ENCODE results near the gene MB. TPM values are rescaled to one million over a fixed set of nuclear protein-coding genes. Genes with fewer than 3 reads are reported as not detected.

The MB gene
- total RNA-seq, 2 donors from 2014 or later, result 1.3 TPM; not detected in 1

DNA sequence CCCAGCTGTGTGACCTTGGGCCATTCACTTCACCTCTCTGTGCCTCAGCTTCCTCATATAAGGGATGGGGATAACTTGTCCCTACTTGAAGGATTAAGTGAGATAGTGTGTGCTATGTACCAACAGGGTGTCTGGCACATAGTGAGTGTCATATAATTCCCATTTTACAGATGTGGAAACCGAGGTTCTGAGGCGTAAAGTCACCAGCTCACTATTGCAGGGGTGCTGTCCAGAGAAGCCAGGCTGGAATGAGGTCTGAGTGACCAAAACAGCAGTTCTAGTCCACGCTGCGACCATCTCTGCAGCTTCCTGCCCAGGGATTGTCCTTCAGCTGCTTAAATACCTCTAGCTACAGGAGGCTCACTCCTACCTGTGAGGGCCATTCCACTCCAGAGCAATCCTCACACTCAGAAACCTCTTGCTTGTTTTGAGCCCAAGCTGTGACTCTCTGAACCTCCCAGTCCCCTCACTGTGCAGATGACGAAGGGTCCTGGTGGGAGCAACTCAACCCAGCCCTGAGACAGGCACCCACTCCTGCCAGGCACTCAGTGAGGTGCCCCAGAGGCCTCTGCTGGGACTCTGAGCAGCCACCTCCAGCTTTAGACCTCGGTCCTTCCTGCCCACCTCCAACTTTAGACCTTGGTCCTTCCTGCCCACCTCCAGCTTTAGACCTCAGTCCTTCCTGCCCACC lies 5.8 kb downstream of the MB start:
- H3K9me3 ChIP-seq, result no peaks in the 10 kb centered on the region
- H3K36me3 ChIP-seq (replicated peaks in 1 of 2; ENCODE audit: insufficient read depth in 1 of 2, low read depth in 2 of 2), result no peaks in the 10 kb centered on the region
- H3K4me3 ChIP-seq, result no peak overlapping the region
- TF ChIP-seq, protein P1, sequence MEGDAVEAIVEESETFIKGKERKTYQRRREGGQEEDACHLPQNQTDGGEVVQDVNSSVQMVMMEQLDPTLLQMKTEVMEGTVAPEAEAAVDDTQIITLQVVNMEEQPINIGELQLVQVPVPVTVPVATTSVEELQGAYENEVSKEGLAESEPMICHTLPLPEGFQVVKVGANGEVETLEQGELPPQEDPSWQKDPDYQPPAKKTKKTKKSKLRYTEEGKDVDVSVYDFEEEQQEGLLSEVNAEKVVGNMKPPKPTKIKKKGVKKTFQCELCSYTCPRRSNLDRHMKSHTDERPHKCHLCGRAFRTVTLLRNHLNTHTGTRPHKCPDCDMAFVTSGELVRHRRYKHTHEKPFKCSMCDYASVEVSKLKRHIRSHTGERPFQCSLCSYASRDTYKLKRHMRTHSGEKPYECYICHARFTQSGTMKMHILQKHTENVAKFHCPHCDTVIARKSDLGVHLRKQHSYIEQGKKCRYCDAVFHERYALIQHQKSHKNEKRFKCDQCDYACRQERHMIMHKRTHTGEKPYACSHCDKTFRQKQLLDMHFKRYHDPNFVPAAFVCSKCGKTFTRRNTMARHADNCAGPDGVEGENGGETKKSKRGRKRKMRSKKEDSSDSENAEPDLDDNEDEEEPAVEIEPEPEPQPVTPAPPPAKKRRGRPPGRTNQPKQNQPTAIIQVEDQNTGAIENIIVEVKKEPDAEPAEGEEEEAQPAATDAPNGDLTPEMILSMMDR (IDR thresholded peaks at IDR 0.05), result no peak
- TF ChIP-seq POLR2A (IDR thresholded peaks at IDR 0.05), result no peak
- no peaks in the 10 kb centered on the region for H3K27me3 ChIP-seq
- H3K27ac ChIP-seq, result no peak overlapping the region
- ATAC-seq (no peak), DNase-seq (no peak)
- WGBS, 2 donors, result 78 to 83% methylated on average over 5 to 6 of the region's 6 CpGs
- intact Hi-C loops (cut with DNase I), result no loop called here
- H3K4me1 ChIP-seq, result peaks cover 1% of the 10 kb centered on the region

DNA sequence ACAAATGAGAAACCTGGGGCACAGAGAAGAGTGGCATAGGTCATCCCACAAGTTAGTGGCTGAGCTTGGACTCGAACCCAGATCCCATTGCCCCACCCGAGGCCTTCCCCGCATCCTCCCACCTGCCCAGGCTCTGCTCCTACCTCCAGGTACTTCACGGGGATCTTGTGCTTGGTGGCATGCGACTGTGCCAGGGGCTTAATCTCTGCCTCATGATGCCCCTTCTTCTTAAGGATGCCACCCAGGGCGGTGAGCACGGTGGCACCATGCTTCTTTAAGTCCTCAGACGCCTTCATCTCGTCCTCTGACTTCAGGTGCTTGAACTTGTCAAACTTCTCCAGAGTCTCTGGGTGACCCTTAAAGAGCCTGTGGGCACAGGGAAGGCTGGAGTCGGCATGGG lies 6.4 kb downstream of the MB start:
- TF ChIP-seq, protein P1 (IDR thresholded peaks at IDR 0.05), result no peak
- TF ChIP-seq POLR2A (IDR thresholded peaks at IDR 0.05), result no peak
- H3K36me3 ChIP-seq (replicated peaks in 1 of 2; ENCODE audit: insufficient read depth in 1 of 2, low read depth in 2 of 2), result no peaks in the 10 kb centered on the region
- no peaks in the 10 kb centered on the region for H3K27me3 ChIP-seq
- 63 to 77% methylated on average over 10 of the region's 10 CpGs for WGBS, 2 donors
- ATAC-seq (no peak), DNase-seq (no peak)
- intact Hi-C loops (cut with DNase I), result no loop called here
- H3K4me3 ChIP-seq, result no peak overlapping the region
- no peak overlapping the region for H3K27ac ChIP-seq
- no peaks in the 10 kb centered on the region for H3K9me3 ChIP-seq
- peaks cover 7% of the 10 kb centered on the region for H3K4me1 ChIP-seq

DNA sequence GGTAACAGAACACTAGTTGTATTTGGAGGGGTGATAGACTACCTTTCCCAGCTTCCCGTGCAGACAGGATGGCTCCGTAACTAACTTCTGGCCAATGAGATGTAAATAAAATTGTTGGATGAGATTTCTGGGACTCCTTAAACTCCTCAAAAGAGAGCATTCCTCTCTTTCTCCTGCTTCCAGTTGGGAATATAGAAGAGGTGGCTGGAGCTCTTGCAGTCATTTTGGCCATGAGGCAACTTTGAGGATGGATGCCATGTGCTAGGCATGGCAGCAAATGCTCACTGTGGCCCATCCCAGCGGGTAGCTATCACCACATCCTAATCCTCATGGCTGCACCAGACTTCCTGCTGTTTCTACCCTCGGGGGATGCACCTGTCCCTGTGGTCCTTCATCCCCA lies 7.4 kb downstream of the MB start:
- ATAC-seq (no peak), DNase-seq (no peak)
- TF ChIP-seq, protein P1 (IDR thresholded peaks at IDR 0.05), result no peak
- TF ChIP-seq POLR2A (IDR thresholded peaks at IDR 0.05), result no peak
- peaks cover 13% of the 10 kb centered on the region for H3K4me1 ChIP-seq
- H3K4me3 ChIP-seq, result no peak overlapping the region
- no peaks in the 10 kb centered on the region for H3K9me3 ChIP-seq
- no peaks in the 10 kb centered on the region for H3K36me3 ChIP-seq (replicated peaks in 1 of 2; ENCODE audit: insufficient read depth in 1 of 2, low read depth in 2 of 2)
- no peaks in the 10 kb centered on the region for H3K27me3 ChIP-seq
- no peak overlapping the region for H3K27ac ChIP-seq
- intact Hi-C loops (cut with DNase I), result no loop called here
- 74 to 80% methylated on average over 4 of the region's 4 CpGs for WGBS, 2 donors

DNA sequence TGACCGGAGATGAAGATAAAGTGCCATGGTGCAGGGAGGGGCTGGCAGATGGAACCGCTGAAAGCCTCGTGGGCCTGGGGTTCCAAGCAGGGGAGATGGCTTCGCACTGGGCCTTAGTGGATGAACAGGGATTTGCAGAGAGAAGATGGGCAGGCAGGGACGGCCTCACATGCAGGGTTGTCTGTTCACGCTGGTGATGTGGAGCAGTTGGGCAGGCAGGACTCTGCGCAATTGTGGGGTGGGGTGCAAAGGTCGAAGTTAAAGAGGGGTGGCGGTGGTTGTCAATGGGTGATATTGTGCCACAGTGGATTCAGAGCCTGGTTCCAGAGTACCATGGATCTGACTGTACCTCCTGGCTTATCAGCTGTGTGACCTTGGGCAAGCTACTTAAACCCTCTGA lies 7.9 kb downstream of the MB start:
- no peak for DNase-seq

More for the DNA sequence above, 7.9 kb downstream of the MB start:
- no peak for TF ChIP-seq POLR2A (IDR thresholded peaks at IDR 0.05)
- TF ChIP-seq, protein P1 (IDR thresholded peaks at IDR 0.05), result no peak
- H3K4me3 ChIP-seq, result no peak overlapping the region
- H3K9me3 ChIP-seq, result no peaks in the 10 kb centered on the region
- intact Hi-C loops (cut with DNase I), result no loop called here
- no peak for ATAC-seq
- 79 to 89% methylated on average over 9 of the region's 9 CpGs for WGBS, 2 donors
- H3K27me3 ChIP-seq, result no peaks in the 10 kb centered on the region
- peaks cover 18% of the 10 kb centered on the region for H3K4me1 ChIP-seq
- no peaks in the 10 kb centered on the region for H3K36me3 ChIP-seq (replicated peaks in 1 of 2; ENCODE audit: insufficient read depth in 1 of 2, low read depth in 2 of 2)
- no peak overlapping the region for H3K27ac ChIP-seq
